H1 (cell line): Measurements from ENCODE around the gene RBCK1. TPM values are rescaled to one million over a fixed set of nuclear protein-coding genes. Genes with fewer than 3 reads are reported as not detected.

Source experiments
- EGR1 ChIP-seq: IDR thresholded peaks from 2 replicates; pipeline ENCODE4 v1.6.1; 2011; ENCODE audit warnings: low read depth, low read length, borderline replicate concordance
- KDM4A ChIP-seq: IDR thresholded peaks from one replicate; pipeline ENCODE4 v1.7.1; 2012; ENCODE audit warnings: low read depth, mild to moderate bottlenecking, moderate library complexity, low read length, inconsistent platforms; ENCODE audit not compliant: severe bottlenecking
- RAD21 ChIP-seq, 2 experiments: IDR thresholded peaks in 1 of 2; conservative IDR thresholded peaks in 1 of 2; 2 replicates each; pipeline ENCODE4 v1.6.1; 2011; ENCODE audit warnings: low read depth in 2 of 2, low read length in 2 of 2, improper control_type of control experiment in 1 of 2, inconsistent platforms in 1 of 2, mild to moderate bottlenecking in 1 of 2, moderate library complexity in 1 of 2
- SP2 ChIP-seq: IDR thresholded peaks from 2 replicates; pipeline ENCODE4 v1.6.1; 2012; ENCODE audit warnings: mild to moderate bottlenecking, low read length, inconsistent platforms
- SUZ12 ChIP-seq: fragments of 200-600 bp; sonication (generic); IDR thresholded peaks from 2 replicates; pipeline ENCODE4 v1.6.1; 2012; ENCODE audit warnings: mild to moderate bottlenecking, inconsistent platforms, low read length, moderate library complexity, mixed read lengths
- TEAD4 ChIP-seq: IDR thresholded peaks from 2 replicates; pipeline ENCODE4 v1.6.1; 2012; ENCODE audit warnings: low read depth, low read length, inconsistent platforms, mixed read lengths
- polyA plus RNA-seq, 7 experiments: library from polyadenylated mRNA; depleted of rRNA in 3 of 7; stranded (reverse) in 5 of 7; unstranded in 2 of 7; fragments of >200 nt in 5 of 7; fragments of 200-250 nt in 2 of 7; gene quantifications; 1 replicate in 5 of 7; 2 replicates in 1 of 7; 4 replicates in 1 of 7; pipeline versions ENCODE4 v1.2.1 to v1.2.3, GENCODE V29; 2011 to 2013; ENCODE audit warnings: missing spikeins in 2 of 7, mixed read lengths in 2 of 7
- total RNA-seq: library from RNA; stranded (reverse); fragmentation: NEBNext Ultra II Directional; extraction: Animal tissue kit (Norgen Biotek cat#: 25700); gene quantifications from 2 replicates; pipeline ENCODE4 v1.2.1, GENCODE V29; 2021

The RBCK1 gene
- total and polyA plus RNA-seq, 2 of the 8 experiments (the other 6 are each of a cell fraction or from before 2014, with no cell fraction given) = 43.1 to 54.7 TPM

- TF ChIP-seq KDM4A (no peak), RAD21 (IDR thresholded peaks at IDR 0.05 in 1 of 2, conservative IDR thresholded peaks at IDR 0.05 in 1 of 2; ENCODE audit: low read depth in 2 of 2, low read length in 2 of 2) (no peak), SUZ12 (no peak), EGR1 (no peak), SP2 (no peak), TEAD4 (no peak)
- TF ChIP-seq, all 59 proteins: peak for 0
These were observed 20.6 kb upstream of the RBCK1 start (continued) for GRCh38 chr20:387520-387919.
